GM12801 (cell line): Measurements from ENCODE around the gene ROBO2.

Experiments used
- TF ChIP-seq, protein P1 (sequence below): IDR thresholded peaks from one replicate; pipeline ENCODE4 v1.5.1; 2011; ENCODE audit warnings: control low read depth; ENCODE audit not compliant: insufficient read length; ENCODE audit errors: extremely low read depth

ROBO2 gene

DNA sequence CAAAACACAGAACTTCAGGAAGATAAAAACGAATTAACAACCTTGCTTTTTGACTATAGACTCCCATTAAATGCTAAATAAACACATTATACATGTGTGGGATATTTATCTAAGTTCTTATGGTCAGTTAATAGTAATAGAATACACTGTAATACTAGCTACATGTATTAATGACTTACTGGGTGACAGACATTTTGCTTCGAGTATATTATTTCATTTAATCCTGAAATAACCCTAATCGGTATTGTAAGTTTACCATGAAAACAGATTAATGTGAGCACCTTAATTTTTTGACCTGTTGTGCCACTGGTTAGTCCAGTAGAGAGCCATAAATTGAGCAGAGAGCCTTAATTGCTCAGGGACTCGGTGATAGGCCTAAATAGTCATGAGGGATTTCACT is 151.1 kb downstream of the ROBO2 start:
- TF ChIP-seq, protein P1, sequence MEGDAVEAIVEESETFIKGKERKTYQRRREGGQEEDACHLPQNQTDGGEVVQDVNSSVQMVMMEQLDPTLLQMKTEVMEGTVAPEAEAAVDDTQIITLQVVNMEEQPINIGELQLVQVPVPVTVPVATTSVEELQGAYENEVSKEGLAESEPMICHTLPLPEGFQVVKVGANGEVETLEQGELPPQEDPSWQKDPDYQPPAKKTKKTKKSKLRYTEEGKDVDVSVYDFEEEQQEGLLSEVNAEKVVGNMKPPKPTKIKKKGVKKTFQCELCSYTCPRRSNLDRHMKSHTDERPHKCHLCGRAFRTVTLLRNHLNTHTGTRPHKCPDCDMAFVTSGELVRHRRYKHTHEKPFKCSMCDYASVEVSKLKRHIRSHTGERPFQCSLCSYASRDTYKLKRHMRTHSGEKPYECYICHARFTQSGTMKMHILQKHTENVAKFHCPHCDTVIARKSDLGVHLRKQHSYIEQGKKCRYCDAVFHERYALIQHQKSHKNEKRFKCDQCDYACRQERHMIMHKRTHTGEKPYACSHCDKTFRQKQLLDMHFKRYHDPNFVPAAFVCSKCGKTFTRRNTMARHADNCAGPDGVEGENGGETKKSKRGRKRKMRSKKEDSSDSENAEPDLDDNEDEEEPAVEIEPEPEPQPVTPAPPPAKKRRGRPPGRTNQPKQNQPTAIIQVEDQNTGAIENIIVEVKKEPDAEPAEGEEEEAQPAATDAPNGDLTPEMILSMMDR, result no peak

GRCh38 chr3:77191640-77192039 is 151.7 kb downstream of the ROBO2 start:
- TF ChIP-seq, protein P1, result no peak

- TF ChIP-seq, protein P1, result no peak
These were observed 156.1 kb downstream of the ROBO2 start for GRCh38 chr3:77195766-77196545.

GRCh38 chr3:77197408-77197807 is 157.5 kb downstream of the ROBO2 start:
- TF ChIP-seq, protein P1, result no peak

DNA sequence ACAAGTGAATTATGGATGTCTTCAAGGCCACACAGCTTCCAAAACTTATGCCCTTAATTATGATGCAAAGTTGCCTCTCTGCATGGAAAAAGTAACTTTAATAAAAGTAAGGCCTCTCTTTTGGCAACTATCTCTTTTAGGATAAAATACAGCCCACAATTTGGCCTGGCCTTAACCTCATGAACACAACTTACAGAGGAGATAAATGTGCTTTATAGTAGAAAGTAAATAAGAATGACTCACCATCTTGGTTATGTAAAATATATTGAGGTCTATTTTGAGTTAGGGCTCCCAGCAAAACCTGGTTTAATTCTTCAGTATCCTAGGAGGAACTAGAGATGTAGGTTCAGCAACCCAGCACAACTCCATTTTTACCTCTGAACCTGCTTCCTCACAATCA is 164.0 kb downstream of the ROBO2 start:
- TF ChIP-seq, protein P1, result no peak

DNA sequence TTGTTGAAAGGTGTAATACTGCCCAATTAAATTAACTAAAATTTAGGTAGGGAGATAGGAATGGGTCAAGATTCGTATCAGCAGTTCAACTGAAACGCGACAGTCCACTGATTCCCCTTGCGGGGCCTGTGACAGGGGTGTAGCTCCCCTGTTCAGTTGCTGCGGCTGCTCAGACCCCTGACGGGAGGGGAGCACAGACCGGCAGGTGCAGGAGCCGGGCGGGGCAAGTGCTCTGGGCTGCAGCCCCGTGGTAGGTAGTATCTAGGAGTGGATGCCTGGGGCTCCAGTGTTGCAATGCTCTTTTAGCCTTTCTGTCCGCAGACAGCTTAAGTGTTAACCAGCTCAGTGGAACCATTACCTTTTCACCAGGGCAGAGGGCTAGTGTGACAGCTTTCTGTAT is 164.9 kb downstream of the ROBO2 start:
- TF ChIP-seq, protein P1, result no peak

GRCh38 chr3:77207753-77208152 is 167.9 kb downstream of the ROBO2 start:
- TF ChIP-seq, protein P1, result no peak
